Ishikawa (cell line): ENCODE results near the gene PTK6.

Experiments
- CREB1 ChIP-seq: IDR thresholded peaks from 2 replicates; pipeline ENCODE4 v1.6.1; 2012; ENCODE audit warnings: low read depth
- EP300 ChIP-seq: IDR thresholded peaks from 2 replicates; pipeline ENCODE4 v1.6.1; 2012; ENCODE audit warnings: borderline replicate concordance
- FOXM1 ChIP-seq: IDR thresholded peaks from 2 replicates; pipeline ENCODE4 v1.6.1; 2012; ENCODE audit warnings: low read depth, borderline replicate concordance
- NFIC ChIP-seq: IDR thresholded peaks from 2 replicates; pipeline ENCODE4 v1.6.1; 2012
- RAD21 ChIP-seq: IDR thresholded peaks from 2 replicates; pipeline ENCODE4 v1.6.1; 2012; ENCODE audit warnings: low read depth
- TAF1 ChIP-seq: IDR thresholded peaks from 2 replicates; pipeline ENCODE4 v1.6.1; 2012; ENCODE audit warnings: low read depth, mild to moderate bottlenecking
- TEAD4 ChIP-seq: IDR thresholded peaks from 2 replicates; pipeline ENCODE4 v1.6.1; 2012

- no peak for TF ChIP-seq EP300
- no peak for TF ChIP-seq TEAD4
- no peak for TF ChIP-seq RAD21
- TF ChIP-seq TAF1 = no peak
- TF ChIP-seq NFIC = no peak
- no peak for TF ChIP-seq CREB1
- no peak for TF ChIP-seq FOXM1
Measured at GRCh38 chr20:63481503-63481902, 55.7 kb downstream of the PTK6 start.
